Activated T-helper 2 cell treated with anti-CD3 and anti-CD28 coated beads, Interferon-gamma antibody, Interleukin-2, Interleukin-4, amounts not matched to agents 10 μg/mL and 5 μg/mL and 100 μg/mL, durations not matched to agents 14 hours and 24 hours and 36 hours (primary cell): Measurements from ENCODE around the gene RYR3. TPM values are rescaled to one million over a fixed set of nuclear protein-coding genes. Genes with fewer than 3 reads are reported as not detected.
"Not testable (repeated sequence)": the region's sequence is repeated elsewhere in the genome, so short reads cannot be mapped to it uniquely, and the experiment has no call there.

Source experiments
- DNase-seq: peaks from one replicate; pipeline ENCODE4 v3.0.0; 2021; ENCODE audit warnings: low spot score
- H3K27ac Mint-ChIP-seq: one replicate; pipeline ENCODE4 v1.8.0; 2021; ENCODE audit warnings: mixed read lengths
- H3K27me3 Mint-ChIP-seq: one replicate; pipeline ENCODE4 v1.8.0; 2021; ENCODE audit warnings: low read depth, mixed read lengths
- H3K36me3 Mint-ChIP-seq: one replicate; pipeline ENCODE4 v1.8.0; 2021; ENCODE audit warnings: low read depth, mixed read lengths
- H3K4me1 Mint-ChIP-seq: one replicate; pipeline ENCODE4 v1.8.0; 2021; ENCODE audit warnings: low read depth, mixed read lengths
- H3K4me3 Mint-ChIP-seq: one replicate; pipeline ENCODE4 v1.8.0; 2021; ENCODE audit warnings: low read depth, mild to moderate bottlenecking, moderate library complexity, mixed read lengths
- H3K9me3 Mint-ChIP-seq: one replicate; pipeline ENCODE4 v1.8.0; 2021; ENCODE audit warnings: mixed read lengths
- intact Hi-C: fragments of 100-400 bp; cut with micrococcal nuclease; formaldehyde crosslinking; loops from one replicate; pipeline ENCODE4 v1.15.1; 2023
- total RNA-seq: library from RNA; stranded (reverse); gene quantifications from 2 replicates; pipeline ENCODE4 v1.2.3, GENCODE V29; 2022

Gene RYR3
- total RNA-seq, 1 donor from 2014 or later = 0.05 TPM

DNA sequence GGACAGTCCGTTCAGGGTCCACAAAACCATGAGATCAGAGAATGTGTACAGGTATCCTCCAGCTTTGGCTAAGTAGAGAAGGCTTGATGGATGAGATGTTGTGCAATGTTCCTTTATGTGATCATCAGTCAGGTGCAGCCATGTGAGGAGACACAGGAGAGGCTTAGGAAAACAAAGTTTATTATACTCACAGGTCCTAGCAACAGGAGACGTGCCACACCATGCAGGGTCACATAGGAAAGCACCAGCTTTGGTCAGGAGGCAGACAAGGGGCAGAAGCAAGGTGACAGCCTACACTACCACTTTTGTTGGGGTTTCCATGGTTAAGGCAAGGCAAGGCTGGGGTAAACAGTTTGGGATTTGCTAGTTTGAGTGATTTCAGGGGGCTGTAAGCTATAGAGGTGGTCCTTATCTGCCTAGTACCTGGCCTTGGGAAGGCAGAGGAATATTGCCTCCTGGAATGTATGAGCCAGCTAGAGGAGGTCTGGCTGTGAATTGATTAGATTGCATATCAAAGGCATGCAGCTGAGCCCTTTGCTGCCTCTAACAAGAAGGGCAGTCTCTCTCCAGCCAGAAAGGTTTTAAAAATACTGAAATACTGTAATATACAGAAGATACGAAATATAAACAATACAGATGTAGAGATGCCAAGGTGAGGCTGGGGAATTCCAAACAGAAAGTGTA lies 248.6 kb downstream of the RYR3 start:
- H3K27ac Mint-ChIP-seq = no peak overlapping the region
- H3K27me3 Mint-ChIP-seq = no peaks in the 10 kb centered on the region
- intact Hi-C loops = no loop called here
- H3K36me3 Mint-ChIP-seq = no peaks in the 10 kb centered on the region
- no peak for DNase-seq
- H3K4me1 Mint-ChIP-seq = no peaks in the 10 kb centered on the region
- no peak overlapping the region for H3K4me3 Mint-ChIP-seq
- no peaks in the 10 kb centered on the region for H3K9me3 Mint-ChIP-seq

DNA sequence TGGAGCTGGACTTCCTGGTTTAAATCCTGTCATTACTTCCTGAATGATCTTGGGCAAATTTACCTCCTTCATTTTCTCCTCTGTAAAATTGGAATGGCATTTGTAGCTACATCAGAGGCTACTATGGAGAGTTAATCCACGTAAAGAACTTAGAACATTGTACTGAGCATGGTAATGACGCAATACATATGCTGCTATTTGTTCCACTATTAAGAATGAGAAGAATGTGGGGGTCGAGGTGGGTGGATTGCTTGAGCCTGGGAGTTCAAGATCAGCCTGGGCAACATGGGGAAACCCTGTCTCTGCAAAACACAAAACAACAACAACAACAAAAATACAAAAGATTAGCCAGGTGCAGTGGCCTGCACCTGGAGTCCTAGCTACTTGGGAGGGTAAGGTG lies 250.6 kb downstream of the RYR3 start:
- Mint-ChIP-seq H3K27me3 (no peaks in the 10 kb centered on the region), H3K27ac (no peak overlapping the region), H3K4me3 (no peak overlapping the region), H3K4me1 (no peaks in the 10 kb centered on the region), H3K36me3 (no peaks in the 10 kb centered on the region), H3K9me3 (no peaks in the 10 kb centered on the region)
- DNase-seq = no peak
- intact Hi-C loops = no loop called here

DNA sequence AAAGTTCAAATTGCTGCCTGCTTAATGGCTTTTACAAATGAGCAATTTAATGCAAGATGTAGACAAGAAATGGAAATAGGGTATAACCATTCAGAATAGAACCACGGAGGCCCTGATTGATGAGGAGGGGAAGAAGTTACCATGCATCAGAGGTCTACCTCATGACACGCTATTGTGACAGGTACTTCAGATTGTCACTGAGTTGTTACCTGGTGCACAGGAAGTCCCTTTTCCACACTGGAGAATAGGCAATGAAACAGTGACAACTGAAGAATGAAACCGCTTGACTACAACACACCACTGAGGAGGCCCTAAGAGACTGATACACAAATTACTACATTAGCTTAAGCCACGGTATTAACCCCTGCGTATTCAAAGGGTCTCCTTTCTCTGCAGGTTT lies 251.2 kb downstream of the RYR3 start:
- Mint-ChIP-seq H3K9me3 (no peaks in the 10 kb centered on the region), H3K27ac (no peak overlapping the region), H3K36me3 (no peaks in the 10 kb centered on the region), H3K4me1 (no peaks in the 10 kb centered on the region), H3K27me3 (no peaks in the 10 kb centered on the region), H3K4me3 (no peak overlapping the region)
- intact Hi-C loops = no loop called here
- no peak for DNase-seq

DNA sequence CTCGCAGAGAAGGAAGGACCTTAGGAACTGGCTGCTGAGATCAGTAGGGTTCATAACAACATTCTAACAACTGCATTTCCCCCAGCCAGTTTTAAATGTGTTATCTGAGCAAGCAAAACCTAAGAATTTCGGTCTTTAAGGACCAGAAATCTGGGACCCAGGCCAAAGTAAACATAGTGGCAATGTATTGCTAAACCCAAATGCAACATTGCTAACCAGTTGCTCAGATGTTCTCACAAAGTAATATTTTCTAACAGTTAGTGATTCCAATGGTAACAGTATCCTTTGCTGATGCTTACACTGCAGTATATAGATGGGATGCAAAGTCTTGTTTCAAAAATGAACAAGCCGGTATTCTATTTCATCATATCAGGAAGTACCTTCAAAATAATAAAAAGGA lies 254.3 kb downstream of the RYR3 start:
- no peaks in the 10 kb centered on the region for H3K9me3 Mint-ChIP-seq
- H3K4me3 Mint-ChIP-seq = no peak overlapping the region
- DNase-seq = no peak
- intact Hi-C loops = no loop called here
- H3K4me1 Mint-ChIP-seq = no peaks in the 10 kb centered on the region
- H3K36me3 Mint-ChIP-seq = no peaks in the 10 kb centered on the region
- H3K27ac Mint-ChIP-seq = no peak overlapping the region
- H3K27me3 Mint-ChIP-seq = no peaks in the 10 kb centered on the region

DNA sequence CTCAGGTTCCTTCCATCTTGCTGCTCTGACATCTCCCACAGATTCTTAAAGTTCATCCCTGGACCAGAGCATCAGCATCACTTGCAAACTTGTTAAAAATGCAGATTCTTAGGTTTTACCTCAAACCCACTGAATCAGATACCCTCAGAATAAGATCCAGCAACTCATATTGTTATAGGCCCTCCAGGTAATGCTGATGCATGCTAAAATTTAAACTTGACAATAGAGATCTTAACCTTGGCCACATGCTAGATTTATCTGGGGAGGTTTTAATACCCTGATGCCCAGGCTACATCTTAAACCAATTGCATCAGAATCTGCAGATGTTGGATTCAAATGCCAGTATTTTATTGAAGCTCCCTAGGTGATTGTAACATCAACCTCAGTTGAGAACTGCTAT lies 256.9 kb downstream of the RYR3 start:
- Mint-ChIP-seq H3K27me3 (no peaks in the 10 kb centered on the region), H3K4me3 (no peak overlapping the region), H3K9me3 (no peaks in the 10 kb centered on the region), H3K4me1 (no peaks in the 10 kb centered on the region), H3K36me3 (no peaks in the 10 kb centered on the region), H3K27ac (no peak overlapping the region)
- DNase-seq = no peak
- intact Hi-C loops = no loop called here

DNA sequence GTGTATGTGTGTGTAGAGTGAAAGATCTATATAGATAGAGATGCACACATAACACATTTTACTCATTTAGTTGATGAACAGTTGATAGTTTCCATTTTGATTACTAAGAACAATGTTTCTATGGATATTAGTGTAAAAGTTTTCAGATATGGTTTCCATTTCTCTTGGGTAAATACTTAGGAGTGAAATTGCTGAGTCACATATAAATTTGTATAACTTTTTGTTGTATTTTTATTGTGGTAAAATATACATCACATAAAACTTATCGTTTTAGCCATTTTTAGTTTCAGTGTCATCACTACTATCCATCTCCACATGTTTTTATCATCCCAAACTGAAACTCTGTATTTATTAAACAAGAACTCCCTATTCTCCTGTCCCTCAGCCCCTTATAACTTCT lies 258.3 kb downstream of the RYR3 start:
- H3K27ac Mint-ChIP-seq = no peak overlapping the region
- H3K36me3 Mint-ChIP-seq = no peaks in the 10 kb centered on the region
- H3K27me3 Mint-ChIP-seq = no peaks in the 10 kb centered on the region
- DNase-seq = no peak
- no peaks in the 10 kb centered on the region for H3K9me3 Mint-ChIP-seq
- intact Hi-C loops = no loop called here
- H3K4me1 Mint-ChIP-seq = no peaks in the 10 kb centered on the region
- H3K4me3 Mint-ChIP-seq = no peak overlapping the region

DNA sequence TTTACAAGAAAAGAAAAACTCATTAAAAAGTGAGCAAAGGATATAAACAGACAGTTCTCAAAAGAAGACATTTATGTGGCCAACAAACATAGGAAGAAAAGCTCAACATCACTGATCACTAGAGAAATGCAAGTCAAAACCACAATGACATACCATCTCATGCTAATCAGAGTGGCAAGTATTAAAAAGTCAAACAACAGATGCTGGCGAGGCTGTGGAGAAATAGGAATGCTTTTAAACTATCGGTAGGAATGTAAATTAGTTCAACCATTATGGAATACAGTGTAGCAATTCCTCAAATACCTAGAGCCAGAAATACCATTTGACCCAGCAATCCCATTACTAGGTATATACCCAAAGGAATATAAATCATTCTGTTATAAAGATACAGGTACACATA lies 267.1 kb downstream of the RYR3 start:
- H3K27ac Mint-ChIP-seq, H3K4me3 Mint-ChIP-seq, intact Hi-C loops, H3K36me3 Mint-ChIP-seq, H3K4me1 Mint-ChIP-seq, H3K27me3 Mint-ChIP-seq, DNase-seq, H3K9me3 Mint-ChIP-seq: not testable (repeated sequence)

DNA sequence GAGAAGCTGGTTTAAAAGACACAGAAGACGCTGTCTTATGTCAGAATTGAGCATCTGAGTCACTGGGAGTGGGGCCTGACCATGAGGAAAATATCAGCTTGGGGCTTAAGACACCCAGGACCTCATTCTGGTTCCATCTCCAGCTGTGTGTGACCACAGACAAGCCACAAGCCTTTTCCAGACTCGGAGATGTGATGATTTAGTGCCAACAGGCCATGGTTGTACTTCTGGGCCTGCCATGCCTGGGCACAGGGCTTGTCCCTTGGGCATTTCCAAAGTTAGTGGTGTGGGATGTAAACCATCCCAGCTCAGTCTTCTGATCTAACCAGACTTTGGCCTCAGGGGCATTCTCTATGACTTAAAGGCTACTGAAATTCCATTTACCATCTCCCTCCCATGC lies 269.8 kb downstream of the RYR3 start:
- Mint-ChIP-seq H3K4me1 (no peaks in the 10 kb centered on the region), H3K36me3 (no peaks in the 10 kb centered on the region), H3K27ac (no peak overlapping the region), H3K4me3 (no peak overlapping the region), H3K27me3 (no peaks in the 10 kb centered on the region), H3K9me3 (no peaks in the 10 kb centered on the region)
- no peak for DNase-seq
- intact Hi-C loops = no loop called here

DNA sequence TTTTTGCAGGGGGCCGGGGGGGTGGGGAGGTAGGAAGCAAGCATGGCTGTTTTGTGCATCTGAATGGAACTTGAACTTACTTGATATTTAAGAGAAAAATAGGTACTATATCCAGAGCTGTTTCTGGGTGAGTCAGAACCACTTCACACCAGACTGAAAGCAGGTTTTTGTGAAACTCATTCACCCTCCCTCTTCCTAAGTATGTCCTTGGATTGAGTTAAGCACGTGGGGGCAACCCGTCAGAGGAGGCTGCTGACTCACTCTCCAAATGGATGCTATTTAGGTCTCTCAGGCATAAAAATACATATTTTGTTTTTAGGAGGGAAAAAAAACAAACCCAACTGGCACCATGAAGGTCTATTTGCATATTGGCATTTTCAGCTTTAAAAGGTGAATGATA lies 270.3 kb downstream of the RYR3 start:
- H3K36me3 Mint-ChIP-seq = no peaks in the 10 kb centered on the region
- H3K4me3 Mint-ChIP-seq = no peak overlapping the region
- H3K27ac Mint-ChIP-seq = no peak overlapping the region
- DNase-seq = no peak
- H3K27me3 Mint-ChIP-seq = no peaks in the 10 kb centered on the region
- intact Hi-C loops = no loop called here
- H3K4me1 Mint-ChIP-seq = no peaks in the 10 kb centered on the region
- no peaks in the 10 kb centered on the region for H3K9me3 Mint-ChIP-seq

DNA sequence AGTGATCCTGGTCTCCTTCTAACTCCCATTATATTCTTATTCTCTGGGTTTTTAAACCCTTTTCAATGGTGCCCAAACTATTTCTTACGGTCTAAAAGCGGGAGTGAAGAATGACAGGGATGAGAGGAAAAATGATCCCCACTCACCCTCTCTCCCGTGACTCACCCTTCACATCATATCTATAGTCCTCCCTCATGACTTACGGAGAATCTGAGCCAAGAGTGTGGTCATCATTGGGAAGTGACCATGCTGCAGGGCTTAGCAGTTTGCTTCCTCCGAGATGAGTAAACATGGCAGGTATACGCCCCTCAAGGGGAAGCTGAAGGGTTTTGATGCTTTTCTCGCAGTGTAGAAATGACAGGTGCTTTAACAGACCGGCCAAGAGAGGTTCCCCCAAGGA lies 274.0 kb downstream of the RYR3 start:
- intact Hi-C loops = no loop called here
- no peaks in the 10 kb centered on the region for H3K27me3 Mint-ChIP-seq
- no peaks in the 10 kb centered on the region for H3K9me3 Mint-ChIP-seq
- no peak overlapping the region for H3K27ac Mint-ChIP-seq
- H3K4me1 Mint-ChIP-seq = no peaks in the 10 kb centered on the region
- H3K4me3 Mint-ChIP-seq = no peak overlapping the region
- DNase-seq = no peak
- no peaks in the 10 kb centered on the region for H3K36me3 Mint-ChIP-seq

DNA sequence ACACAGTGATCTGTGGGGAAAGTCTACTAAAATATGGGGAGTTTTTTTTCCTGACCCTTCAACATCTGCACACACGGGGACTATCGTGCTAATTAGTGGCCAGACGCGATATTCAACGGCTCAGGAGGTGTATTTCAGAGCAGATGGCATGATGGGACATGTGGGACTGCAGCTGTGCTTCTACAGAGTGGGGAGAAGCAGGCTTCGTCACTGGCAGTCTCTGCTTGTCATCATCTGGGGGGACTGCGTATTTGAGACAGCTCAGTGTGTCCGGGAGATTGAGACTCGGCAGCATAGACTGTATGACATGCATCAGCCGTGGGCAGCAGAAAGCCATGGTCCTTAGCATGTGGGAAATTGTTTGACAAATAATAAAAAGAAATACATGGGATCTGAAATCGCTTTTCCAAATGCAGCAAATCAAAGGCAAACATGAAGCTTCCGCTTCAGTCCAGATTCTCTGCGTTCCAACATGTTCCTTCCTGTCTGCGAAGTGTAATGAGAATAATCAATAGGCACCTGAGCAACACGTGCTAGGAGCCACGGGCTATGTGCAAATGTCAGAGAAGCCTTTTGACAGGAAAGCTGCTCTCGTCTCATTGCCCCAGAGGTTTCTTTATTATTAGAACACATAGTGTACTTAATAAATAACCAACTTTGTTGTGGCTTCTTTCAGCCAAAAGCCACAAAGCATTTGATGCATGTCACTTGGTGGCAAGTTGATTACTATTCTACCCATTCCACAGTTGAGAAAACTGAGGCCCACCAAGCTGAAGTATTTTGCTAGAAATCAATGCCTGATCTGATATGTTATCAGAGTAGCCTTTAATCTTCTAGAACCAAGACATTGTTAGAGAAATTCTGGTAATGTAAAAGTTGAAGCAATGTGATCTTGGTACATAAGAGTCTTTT lies 276.3 kb downstream of the RYR3 start:
- no peak overlapping the region for H3K27ac Mint-ChIP-seq
- DNase-seq = no peak
- no peaks in the 10 kb centered on the region for H3K27me3 Mint-ChIP-seq
- no peaks in the 10 kb centered on the region for H3K36me3 Mint-ChIP-seq
- no peaks in the 10 kb centered on the region for H3K9me3 Mint-ChIP-seq
- no peak overlapping the region for H3K4me3 Mint-ChIP-seq
- intact Hi-C loops = no loop called here
- H3K4me1 Mint-ChIP-seq = no peaks in the 10 kb centered on the region

DNA sequence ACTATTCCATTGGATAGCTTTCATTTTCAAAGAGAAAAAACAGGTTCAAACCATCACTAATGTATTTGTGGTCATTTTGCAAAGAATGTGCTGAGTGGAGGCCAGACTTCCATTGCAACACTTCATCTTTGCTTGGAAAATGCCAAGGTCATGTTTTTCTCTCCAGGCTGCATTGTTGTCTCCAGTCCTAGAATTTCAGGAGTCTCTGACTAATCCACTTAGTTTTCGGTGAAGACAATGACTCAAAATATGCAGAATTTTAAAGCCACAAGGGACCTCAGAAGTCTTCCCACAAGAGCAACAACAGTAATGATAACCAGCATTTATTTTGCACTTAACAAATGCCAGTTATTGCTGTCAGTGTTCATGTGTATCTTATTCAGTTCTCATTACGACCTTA lies 277.0 kb downstream of the RYR3 start:
- Mint-ChIP-seq H3K4me1 (no peaks in the 10 kb centered on the region), H3K36me3 (no peaks in the 10 kb centered on the region), H3K27me3 (no peaks in the 10 kb centered on the region), H3K27ac (no peak overlapping the region), H3K9me3 (no peaks in the 10 kb centered on the region), H3K4me3 (no peak overlapping the region)
- DNase-seq = no peak
- intact Hi-C loops = no loop called here

DNA sequence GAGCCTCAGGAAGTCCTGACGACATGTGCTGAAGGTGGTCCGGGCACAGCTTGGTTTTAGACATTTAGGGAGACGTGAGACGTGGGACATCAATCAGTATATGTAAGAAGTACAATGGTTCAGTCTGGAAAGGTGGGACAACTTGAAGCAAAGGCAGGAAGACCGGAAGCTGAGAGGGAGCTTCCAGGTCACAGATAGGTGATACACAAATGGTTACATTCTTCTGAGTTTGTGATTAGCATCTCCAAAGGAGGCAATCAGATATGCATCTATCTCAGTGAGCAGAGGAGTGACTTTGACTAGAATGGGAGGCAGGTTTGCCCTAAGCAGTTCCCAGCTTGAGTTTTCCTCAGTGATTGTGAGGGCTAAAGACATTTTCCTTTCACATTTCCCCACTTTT lies 282.1 kb downstream of the RYR3 start:
- H3K9me3 Mint-ChIP-seq = no peaks in the 10 kb centered on the region
- no peak for DNase-seq
- no peaks in the 10 kb centered on the region for H3K4me1 Mint-ChIP-seq
- H3K27ac Mint-ChIP-seq = no peak overlapping the region
- H3K27me3 Mint-ChIP-seq = no peaks in the 10 kb centered on the region
- no peak overlapping the region for H3K4me3 Mint-ChIP-seq
- intact Hi-C loops = no loop called here
- no peaks in the 10 kb centered on the region for H3K36me3 Mint-ChIP-seq
